AML-193 (cell line): ENCODE results near the gene RALGAPA2.
"Not testable (repeated sequence)": the region's sequence is repeated elsewhere in the genome, so short reads cannot be mapped to it uniquely, and the experiment has no call there.

Experiments
- DNase-seq, 2 experiments: peaks; one replicate each; lab custom pipeline; 2025; lab: John Stamatoyannopoulos, UW

RALGAPA2 gene

DNA sequence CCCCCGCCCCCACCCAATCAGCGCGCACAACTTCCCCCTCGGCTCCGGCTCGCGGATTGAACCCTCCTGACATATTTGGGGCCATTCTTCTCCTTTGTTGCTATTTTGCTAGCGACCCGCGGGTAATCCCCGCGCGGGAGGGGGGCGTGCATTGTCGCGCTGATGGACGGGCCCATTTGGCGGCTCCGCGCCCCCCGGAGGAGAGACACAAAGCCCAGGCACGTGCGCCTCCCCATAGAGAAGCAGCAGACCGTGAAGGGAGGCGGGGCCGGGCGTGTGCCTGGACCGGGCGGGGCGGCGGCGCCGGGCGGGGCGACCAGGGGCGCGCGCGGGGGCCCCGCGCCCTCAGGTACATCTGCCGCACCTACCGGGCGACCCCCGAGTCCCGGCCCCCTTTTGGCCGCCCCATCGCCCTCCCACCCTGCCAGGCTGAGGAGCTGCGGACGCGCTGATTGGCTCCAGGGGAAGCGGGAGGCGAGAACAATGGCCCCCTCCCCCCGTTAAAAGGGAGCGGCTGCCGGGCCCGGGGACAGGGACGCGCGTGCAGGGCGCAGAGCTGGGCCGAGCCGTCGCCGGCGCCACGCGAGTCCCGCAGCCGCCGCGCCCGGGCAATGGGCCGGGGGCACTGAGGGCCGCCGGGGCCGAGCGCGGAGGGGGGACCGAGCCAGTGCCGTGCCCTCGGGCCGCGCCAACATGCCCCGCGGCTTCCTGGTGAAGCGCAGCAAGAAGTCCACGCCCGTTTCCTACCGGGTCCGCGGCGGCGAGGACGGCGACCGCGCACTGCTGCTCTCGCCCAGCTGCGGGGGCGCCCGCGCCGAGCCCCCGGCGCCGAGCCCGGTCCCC, 344.6 kb downstream of the RALGAPA2 start, which contains the start of gene INSM1:
INSM1 (plus strand) TSS at position 530 of the 843 bp plus-strand sequence; CDS start at position 694, 164 bp downstream.
- no peak for DNase-seq

DNA sequence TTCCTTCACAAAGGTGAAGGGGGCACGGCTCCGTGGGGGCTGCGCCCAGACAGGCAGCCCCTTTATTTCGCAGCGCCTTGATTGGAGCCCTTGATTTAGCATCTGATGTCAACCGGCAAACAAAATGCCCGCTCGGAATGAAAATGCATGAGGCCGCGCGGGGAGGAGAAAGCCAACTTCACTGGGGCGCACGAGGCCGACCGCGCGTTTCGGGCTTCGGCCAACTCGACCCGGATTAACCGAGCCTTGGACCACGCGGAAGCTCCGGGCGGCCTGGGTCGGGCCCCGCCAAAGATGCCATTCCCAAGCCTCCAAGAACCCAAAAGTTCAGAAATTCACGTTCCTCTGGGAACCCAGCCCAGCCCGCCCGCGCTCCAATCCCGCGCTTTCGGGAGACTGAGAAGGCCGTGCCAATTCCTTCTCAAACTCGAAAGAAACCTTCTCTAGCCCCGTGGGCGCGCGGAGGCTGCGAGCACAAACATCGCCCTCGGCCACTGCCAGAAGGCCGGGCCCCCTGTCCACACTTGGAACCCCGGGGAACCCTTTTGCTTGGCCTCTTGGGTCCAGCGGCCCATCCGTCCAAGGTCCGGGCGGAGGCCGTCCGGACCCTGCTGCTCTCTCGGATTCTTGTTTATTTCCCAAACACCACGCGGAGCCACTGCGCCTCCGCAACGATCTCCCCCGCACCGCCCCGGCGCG, 345.4 kb downstream of the RALGAPA2 start:
- no peak for DNase-seq

DNA sequence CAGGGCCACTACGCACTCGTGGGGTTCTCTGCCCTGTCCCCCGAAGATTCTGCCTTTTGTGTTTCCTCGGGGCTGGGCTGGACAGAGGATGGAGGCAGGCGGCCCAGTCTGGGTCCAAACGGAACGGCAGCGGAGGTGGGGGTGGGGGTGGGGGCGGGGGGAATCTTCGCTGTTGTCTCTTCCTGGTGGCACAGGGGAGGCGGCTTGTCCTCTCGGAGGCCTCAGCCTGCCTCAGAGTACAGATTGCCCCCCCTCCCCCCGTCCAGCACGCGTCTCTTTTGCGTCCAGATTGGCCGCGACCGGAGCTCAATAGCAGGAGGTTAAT, 345.9 kb downstream of the RALGAPA2 start:
- no peak for DNase-seq

DNA sequence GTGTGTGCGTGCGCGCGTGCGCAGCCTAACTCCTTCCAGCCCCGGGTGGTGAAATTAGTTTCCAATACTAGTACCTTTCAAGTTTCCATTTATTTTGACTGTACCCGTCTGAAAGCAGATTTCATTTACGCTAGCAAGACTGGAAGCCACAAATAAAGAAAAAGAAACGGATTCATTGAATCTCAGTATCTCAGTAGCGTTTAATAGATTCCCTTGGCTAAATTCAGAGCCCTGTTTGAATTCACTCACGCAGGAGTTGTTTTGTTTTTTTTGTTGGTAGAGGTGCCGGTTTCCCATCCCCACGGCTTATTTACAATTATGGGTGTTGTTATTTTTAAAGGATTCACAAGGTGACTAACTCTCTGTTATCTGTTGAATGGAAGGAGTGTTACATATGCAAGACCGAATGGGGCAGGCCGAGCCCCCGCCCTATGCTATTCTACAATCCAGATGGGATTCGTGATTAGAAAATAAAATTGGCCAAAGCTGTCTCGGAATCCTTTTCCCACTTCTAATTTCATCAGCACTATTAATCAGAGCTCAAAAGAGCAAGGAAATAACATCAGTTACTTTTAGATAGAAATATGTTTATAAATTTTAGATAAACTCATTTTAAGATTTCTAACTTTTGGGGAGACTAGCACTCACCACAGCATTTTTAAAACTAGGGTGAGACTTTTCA, 346.8 kb downstream of the RALGAPA2 start:
- DNase-seq: no peak

DNA sequence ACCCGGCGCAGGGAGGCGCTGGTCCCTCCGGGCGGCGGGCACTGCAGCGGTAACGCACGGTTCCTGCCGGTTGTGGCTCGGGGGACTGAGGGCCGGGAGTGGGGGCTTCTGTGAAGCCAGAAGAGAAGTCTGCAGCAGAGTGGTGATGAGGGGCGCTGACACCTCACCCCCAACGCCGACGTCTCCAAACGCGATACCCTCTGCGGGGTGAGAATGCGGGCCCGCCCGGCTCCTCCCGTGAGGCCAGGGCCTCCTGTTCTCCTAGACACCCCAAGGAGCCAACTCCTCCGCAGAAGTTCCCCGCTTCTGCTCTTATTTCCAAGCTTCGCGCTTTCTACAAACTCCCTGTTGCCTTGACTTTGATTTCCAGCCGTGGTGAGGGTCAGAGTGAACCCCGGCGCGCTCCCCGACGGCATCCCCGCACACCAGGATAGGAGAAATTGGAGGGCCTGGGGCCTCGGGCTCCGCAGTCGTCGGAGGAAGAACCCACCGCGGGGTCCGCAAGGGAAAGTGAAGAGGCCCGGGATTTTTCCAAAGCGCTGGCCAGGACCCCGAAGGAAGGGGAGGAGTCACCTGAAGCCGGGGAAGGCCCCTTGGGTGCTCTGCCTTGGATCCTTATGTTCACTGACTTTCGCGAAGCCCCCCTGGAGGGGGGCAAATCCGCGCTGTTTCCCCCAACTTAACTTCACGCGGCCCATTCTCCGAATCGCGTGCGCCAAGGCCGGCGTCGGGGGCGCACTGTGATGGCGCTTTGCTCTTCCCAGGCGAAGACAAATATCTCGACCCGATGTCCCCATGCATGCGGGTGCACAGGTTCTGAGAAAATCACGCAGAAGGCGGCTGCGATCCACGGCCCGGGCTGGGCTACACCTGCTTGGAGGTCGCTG, 347.6 kb downstream of the RALGAPA2 start:
- no peak for DNase-seq

DNA sequence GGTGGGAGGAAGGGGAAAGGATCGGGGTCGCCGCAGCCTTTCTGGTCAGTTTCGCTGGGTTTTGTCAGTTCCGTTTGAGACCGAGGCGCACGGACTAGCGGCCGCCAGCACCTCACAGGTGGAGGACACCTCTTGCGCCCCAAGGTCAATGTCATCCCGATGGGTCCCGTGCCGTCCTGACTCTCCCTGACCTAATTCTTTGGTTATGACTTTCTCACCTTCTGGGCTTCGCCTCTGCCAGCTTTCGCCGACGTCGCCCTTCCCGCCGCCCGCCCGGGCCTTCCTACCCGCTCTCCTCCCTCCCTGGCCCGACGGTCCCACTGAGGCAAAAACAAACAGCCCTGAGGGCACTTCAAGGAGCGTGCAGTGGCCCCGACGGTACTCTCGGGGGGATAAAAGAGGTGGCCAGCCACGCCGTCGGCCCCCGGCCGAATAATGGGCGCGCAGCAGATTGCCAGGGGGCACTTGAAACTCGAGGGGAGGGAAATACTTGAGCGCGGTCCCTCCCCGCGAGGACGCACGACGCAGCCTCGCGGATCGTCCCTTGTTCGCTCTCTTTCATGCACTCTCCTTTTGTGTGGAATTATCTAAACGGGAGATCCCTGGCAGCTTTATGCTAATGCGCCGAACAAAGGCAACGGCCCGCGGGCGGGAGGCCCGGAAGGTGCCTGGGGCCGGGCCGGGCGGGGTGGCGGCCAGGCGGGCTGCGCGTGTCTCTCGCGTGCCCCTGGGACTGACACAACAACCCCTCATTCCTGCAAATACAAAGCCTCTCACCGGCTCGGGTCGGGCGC, 348.4 kb downstream of the RALGAPA2 start:
- no peak for DNase-seq

DNA sequence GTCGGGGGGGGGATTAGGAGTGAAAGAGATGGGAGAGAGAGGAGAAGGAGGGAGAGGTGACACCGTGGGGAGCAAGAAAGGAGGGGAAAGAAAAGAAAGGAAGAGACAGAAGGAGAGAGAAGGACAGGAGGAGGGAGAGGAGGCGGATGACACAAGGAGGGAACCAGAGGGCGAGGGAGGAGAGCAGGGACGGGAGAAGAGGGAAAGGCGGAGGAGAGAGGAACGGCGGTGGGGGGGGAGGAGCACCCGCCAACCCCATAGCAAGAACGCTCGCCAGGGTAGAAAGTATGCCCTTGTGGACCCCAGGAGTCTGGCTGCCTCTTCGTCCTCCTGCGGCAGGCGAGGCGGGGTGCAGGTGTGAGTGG, 349.0 kb downstream of the RALGAPA2 start:
- no peak for DNase-seq

DNA sequence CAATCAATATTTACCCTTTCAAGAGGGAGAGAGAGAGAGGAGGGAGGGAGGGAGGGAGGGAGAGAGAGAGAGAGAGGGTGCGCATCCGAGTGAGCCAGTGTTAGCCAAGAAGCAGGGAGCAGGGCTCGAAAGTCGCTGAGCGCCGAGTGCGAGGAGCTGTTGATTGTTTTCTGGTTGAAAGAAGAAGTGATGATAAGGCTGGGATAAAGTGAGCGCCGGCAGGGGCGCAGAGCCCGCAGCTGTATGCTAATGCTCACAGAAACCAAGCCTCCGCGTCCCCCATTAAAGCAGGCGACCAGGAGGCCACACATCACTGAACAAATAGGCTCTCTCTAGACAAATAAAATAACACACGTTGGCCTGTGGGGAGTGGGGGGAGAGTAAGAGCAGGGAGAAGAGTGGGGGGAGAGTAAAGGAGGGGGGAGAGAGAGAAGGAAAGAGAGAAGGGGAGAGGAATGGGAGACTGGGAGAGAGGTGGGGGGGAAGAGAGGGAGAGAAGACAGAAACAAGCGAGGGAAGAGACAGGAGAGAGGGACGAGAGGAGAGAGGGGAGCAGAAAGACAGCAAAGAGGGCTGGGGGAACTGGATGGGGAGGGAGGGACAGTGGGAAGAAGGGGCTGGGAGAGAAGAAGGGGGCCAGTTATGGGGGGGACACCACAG, 349.5 kb downstream of the RALGAPA2 start:
- no peak for DNase-seq

DNA sequence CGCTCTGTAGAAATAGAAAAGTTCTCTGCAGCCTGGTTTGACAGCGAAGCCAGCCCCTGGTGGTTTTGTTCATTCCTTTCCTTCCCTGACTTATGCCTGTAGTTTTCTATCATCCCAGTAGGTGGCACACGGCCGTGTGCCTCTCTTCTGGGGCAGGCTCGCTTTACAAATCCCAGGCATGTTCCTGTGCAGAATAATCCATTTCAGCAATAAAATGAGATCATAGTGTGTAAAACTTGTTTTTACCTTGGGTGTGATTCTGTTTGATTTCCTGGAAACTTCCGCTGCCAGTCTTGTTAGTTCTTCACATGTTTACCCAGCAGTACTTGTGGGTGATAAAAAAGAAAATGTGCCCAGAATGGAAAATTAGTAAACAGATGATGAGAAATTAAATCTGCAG, 352.0 kb downstream of the RALGAPA2 start:
- peak; percentile 43 to 54 for DNase-seq

DNA sequence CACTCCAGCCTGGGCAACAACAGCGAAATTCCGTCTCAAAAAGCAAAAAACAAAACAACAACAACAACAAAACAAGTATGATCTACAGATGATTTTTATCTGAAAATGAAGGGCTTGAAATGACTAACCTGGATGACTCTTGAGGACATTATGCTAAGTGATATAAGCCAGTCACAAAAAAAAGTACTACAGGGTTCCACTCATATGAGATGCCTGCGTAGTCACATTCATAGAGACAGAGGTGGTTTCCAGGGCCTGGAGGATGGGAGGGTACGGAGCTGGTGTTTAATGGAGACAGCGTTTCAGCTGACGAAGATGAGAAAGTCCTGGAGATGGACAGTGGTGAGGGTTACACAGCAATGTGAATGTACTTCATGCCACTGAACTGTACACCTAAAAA, 352.8 kb downstream of the RALGAPA2 start:
- DNase-seq: no peak

DNA sequence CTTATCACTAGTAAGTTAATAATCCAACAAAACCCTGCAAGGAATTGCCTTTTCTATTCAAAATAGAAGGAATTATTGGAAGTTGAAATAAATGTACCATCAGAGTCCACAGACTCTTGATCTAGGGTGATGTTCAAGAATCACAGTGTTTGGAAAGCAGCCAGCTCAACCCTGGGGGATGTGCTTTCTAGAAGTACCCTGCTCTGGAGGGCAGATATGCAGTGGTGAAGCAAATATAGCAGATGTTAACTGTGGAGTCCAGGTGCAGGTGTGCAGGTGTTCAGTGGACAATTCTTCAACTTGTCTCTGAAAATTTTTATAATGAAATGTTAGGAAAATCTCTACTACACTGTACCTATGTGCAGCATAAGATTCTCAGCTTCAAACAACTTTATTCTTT, 353.6 kb downstream of the RALGAPA2 start:
- no peak for DNase-seq

DNA sequence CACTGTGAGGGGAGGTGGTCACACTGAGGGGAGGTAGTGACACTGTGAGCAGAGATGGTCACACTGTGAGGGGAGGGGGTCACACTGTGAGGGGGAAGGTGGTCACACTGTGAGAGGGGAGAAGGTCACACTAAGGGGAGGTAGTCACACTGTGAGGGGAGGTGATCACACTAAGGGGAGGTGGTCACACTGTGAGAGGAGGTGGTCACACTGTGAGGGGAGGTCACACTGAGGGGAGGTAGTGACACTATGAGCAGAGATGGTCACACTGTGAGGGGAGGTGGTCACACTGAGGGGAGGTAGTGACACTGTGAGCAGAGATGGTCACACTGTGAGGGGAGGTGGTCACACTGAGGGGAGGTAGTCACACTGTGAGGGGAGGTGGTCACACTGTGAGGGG, 356.9 kb downstream of the RALGAPA2 start:
- not testable (repeated sequence) for DNase-seq

DNA sequence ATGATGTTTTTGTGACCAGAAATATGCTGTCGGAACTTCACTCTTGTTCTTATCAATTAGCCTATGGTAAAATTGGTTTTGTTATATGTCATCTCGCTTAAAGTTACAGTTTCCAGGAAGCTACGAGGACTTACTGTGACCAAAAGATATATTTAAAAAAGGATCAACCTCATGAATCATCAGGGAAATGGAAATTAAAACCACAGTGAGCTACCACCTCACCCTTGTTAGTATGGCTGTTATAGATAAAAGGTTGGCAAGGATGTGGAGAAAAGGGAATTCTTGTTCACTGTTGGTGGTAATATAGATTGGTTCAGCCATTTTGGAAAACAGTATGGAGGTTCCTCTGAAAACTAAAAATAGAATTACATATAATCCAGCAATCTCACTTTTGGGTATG, 358.9 kb downstream of the RALGAPA2 start:
- DNase-seq: no peak

DNA sequence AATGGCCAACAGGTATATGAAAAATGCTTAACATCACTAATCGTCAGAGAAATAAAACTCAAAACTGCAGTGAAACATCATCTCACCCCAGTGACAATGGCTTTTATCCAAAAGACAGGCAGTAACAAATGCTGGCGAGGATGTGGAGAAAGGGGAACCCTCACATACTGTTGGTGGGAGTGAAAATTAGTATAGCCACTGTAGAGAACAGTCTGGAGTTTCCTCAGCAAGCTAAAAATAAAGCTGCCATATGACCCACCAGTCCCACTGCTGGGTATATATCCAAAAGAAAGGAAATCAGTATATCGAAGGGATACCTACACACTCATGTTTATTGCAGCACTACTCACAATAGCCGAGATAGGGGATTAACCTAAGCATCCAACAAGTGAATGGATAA, 368.0 kb downstream of the RALGAPA2 start:
- no peak for DNase-seq

DNA sequence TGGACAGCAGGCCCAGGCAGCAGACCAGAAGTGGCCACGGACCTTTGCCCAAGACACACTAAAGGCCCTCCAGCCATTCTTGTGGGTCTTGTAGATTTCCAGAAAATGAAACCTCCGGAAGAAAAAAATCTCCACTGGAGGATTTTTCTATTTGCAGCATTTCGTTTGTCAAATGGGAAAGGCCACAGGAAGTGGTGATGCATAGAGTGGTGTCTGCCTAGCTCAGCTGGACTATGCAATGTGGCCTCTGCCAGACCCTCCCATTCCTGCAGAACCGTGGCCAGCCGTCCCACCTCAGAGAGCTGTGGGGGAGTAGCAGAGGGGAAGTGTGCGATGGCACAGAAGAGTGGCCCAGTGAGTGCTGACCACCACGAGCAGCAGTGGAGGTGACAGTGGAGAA, 368.5 kb downstream of the RALGAPA2 start:
- DNase-seq: no peak
